Kidney (tissue), 14 donors: ENCODE data around the gene AMH. TPM values are rescaled to one million over a fixed set of nuclear protein-coding genes. Genes with fewer than 3 reads are reported as not detected.

Source experiments
- DNase-seq, 5 donors: peaks; one replicate each; pipeline ENCODE4 v3.0.0-alpha.2; 2013 to 2020
- FAIRE-seq: peaks from 2 replicates; lab custom pipeline; 2012; peaks lifted over from hg19 to GRCh38; lab: Jason Lieb, UNC
- H3K27ac ChIP-seq, 2 donors: one replicate each; pipeline ENCODE4 v1.7.0; 2013; ENCODE audit warnings: low read depth in 2 of 2, low read length in 2 of 2, inconsistent platforms in 1 of 2
- H3K27me3 ChIP-seq: one replicate; pipeline ENCODE4 v1.7.1; 2013; ENCODE audit warnings: low read length, inconsistent platforms; ENCODE audit not compliant: control insufficient read depth, insufficient read depth
- H3K36me3 ChIP-seq, 3 donors: one replicate each; pipeline versions ENCODE4 v1.7.0 to v1.7.1; 2013; ENCODE audit warnings: low read length in 3 of 3, control low read depth in 1 of 3, inconsistent platforms in 1 of 3; ENCODE audit not compliant: insufficient read depth in 3 of 3, control insufficient read depth in 2 of 3
- H3K4me1 ChIP-seq, 3 donors: one replicate each; pipeline versions ENCODE4 v1.7.0 to v1.7.1; 2013; ENCODE audit warnings: low read length in 3 of 3, inconsistent platforms in 1 of 3, low read depth in 1 of 3; ENCODE audit not compliant: control insufficient read depth in 2 of 3, insufficient read depth in 2 of 3
- H3K4me3 ChIP-seq, 3 donors: one replicate each; pipeline versions ENCODE4 v1.7.0 to v1.8.1; 2013; ENCODE audit warnings: low read length in 3 of 3, control low read depth in 1 of 3, inconsistent platforms in 1 of 3
- H3K9ac ChIP-seq, 3 donors: one replicate each; pipeline versions ENCODE4 v1.7.0 to v1.7.1; 2013; ENCODE audit warnings: low read length in 3 of 3, control low read depth in 1 of 3, inconsistent platforms in 1 of 3
- H3K9me3 ChIP-seq, 3 donors: one replicate each; pipeline versions ENCODE4 v1.7.0 to v1.7.1; 2013; ENCODE audit warnings: low read length in 3 of 3, control low read depth in 1 of 3, inconsistent platforms in 1 of 3; ENCODE audit not compliant: control insufficient read depth in 2 of 3, insufficient read depth in 1 of 3
- CTCF ChIP-seq: IDR thresholded peaks from 3 replicates; pipeline ENCODE4 v1.5.1; 2012; ENCODE audit warnings: mild to moderate bottlenecking, moderate library complexity, borderline replicate concordance; ENCODE audit not compliant: insufficient read depth; ENCODE audit errors: extremely low read depth
- intact Hi-C: fragments of 100-400 bp; cut with DNase I; formaldehyde crosslinking; loops from one replicate; pipeline ENCODE4 v1.11.1; 2022
- polyA plus RNA-seq: library from polyadenylated mRNA; stranded (reverse); fragments of 350-450 nt; fragmentation: Illumina TruSeq; extraction: RNeasy Lipid Tissue Mini Kit (QIAGEN cat#74804); gene quantifications from one replicate; pipeline ENCODE4 v1.2.3, GENCODE V29; 2014; ENCODE audit warnings: low read depth, low replicate concordance; ENCODE audit not compliant: insufficient read depth
- total RNA-seq: library from RNA; stranded (reverse); fragmentation: NEBNext Ultra II Directional; extraction: Animal tissue kit (Norgen Biotek cat#: 25700); gene quantifications from one replicate; pipeline ENCODE4 v1.2.1, GENCODE V29; 2021
- donor health status: control.
- donor health status: control.
- donor health status: control.
- donor health status: control.
- donor health status: control.
- donor health status: DM: yes; HTN: yes; CAD: no.
- donor health status: Normal renal cell carcinoma (clear cell type).

The AMH gene
- total and polyA plus RNA-seq, 2 donors from 2014 or later = 0.60 to 1.0 TPM

GRCh38 chr19:2223959-2224358 lies 25.2 kb upstream of the AMH start:
- TF ChIP-seq CTCF = no peak
- no peak for FAIRE-seq
- Histone ChIP-seq H3K4me1 (peaks cover 0 to 9% (median 0%) of the 10 kb centered on the region in 3 donors), H3K9ac (no peak overlapping the region), H3K9me3 (no peaks in the 10 kb centered on the region), H3K27me3 (no peaks in the 10 kb centered on the region), H3K27ac (no peak overlapping the region), H3K4me3 (no peak overlapping the region), H3K36me3 (peaks cover 0 to 6% (median 2%) of the 10 kb centered on the region in 3 donors)
- intact Hi-C loops = no loop called here
- DNase-seq = no peak

GRCh38 chr19:2224754-2225349 lies 24.3 kb upstream of the AMH start:
- Histone ChIP-seq H3K36me3 (peaks cover 0 to 11% (median 2%) of the 10 kb centered on the region in 3 donors), H3K9me3 (no peaks in the 10 kb centered on the region), H3K9ac (no peak overlapping the region), H3K4me3 (no peak overlapping the region), H3K27ac (no peak overlapping the region), H3K27me3 (no peaks in the 10 kb centered on the region), H3K4me1 (peaks cover 0 to 11% (median 0%) of the 10 kb centered on the region in 3 donors)
- intact Hi-C loops = no loop called here
- FAIRE-seq (no peak), DNase-seq (no peak)
- no peak for TF ChIP-seq CTCF

GRCh38 chr19:2225415-2226050 lies 23.6 kb upstream of the AMH start:
- Histone ChIP-seq H3K4me1 (peaks cover 0 to 11% (median 0%) of the 10 kb centered on the region in 3 donors), H3K27me3 (no peaks in the 10 kb centered on the region), H3K9me3 (no peaks in the 10 kb centered on the region), H3K27ac (no peak overlapping the region), H3K4me3 (no peak overlapping the region), H3K9ac (no peak overlapping the region), H3K36me3 (peaks cover 0 to 11% (median under 1%) of the 10 kb centered on the region in 3 donors)
- no peak for FAIRE-seq
- DNase-seq = no peak
- intact Hi-C loops = no loop called here
- TF ChIP-seq CTCF = no peak
